ENCODE measurements around the gene RTN4IP1.
A peak's percentile ranks its signal among the peaks of the same experiment; 100 is the strongest.
"Not testable (repeated sequence)": the region's sequence is repeated elsewhere in the genome, so short reads cannot be mapped to it uniquely, and the experiment has no call there.

RTN4IP1 gene

DNA sequence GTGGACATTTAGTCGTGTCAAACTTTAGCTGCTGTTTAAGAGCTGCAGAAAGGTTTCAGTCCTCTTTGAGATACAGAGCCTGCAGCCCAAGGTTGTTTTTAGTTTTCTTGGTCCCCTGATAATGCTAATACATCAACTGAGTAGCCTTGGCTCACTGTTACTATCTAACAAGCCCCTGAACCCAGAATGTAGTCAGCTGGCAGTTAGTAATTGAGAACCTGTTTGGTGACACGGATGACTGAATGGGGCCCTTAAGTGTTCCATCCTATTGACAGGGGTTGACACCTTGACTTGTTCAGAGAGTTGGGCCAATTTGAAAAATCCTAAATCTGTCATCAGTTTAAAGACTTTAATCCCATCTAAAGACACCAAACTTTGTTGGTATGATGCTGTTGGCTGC is 2.8 kb downstream of the RTN4IP1 start:
- peak; percentile 76 for DNase-seq

DNA sequence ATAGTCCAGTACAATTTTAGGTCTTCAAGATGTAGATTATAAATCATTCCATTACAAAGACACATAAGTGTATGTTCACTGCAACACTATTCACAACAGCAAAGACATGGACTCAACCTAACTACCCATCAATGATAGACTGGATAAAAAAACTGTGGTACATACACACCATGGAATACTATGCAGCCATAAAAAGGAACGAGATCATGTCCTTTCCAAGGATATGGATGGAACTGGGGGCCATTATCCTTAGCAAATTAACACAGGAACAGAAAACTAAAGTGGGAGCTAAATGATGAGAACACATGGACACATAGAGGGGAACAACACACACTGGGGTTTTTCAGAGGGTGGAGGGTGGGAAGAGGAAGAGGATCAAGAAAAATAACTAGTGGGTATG is 6.3 kb downstream of the RTN4IP1 start:
- no peak for DNase-seq

DNA sequence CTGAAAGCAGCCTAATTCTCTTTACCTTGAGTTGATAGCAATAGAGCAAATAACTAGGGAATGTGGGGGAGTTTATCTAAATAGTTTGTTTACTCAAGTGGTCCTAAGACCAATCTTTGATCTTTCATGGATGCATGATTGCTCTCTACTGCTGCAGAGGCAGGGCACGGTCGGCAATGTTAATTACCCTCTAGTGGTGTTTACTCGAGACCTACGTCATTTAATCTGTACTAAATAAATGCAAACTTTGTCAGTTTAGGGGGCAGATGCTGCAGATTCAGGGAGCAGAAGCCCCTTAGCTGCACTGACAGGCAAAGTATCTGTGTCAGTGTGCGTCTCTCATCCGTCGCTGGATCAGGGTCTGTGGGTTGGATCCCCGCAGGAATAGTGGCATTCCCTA is 6.9 kb downstream of the RTN4IP1 start:
- DNase-seq: no peak

DNA sequence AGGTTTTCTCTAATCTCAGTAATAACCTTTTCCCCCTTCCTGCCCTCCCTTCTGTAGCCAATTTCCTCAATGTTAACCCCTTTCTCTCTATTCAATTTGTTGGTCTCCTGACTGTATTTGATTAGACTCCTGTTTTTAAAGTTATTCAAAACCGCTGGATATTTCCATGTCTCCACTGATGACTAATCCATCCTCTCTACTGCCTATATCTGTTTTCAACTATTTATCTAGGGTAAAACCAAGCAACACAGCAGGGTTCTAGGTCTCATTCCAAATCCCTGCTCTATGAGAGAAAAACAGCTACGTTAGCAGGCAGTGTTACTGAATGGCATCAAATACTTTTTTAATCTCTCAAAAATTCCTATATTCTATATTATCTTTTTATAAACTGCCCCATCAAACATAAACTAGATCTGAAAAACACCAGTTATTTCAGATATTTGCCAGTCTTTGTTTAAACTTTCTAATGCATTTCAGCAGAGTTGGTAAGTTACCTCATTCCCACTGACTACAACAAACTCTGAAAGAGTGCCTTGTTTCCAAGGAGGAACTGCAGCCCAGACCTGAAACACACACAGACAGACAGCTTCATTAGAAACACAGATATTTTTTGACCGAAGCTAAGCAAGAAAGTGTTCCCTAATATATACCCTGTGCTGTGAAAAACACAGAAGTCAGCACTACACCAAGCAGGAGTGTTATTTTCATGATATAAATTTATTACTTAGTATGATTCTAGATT is 8.2 kb downstream of the RTN4IP1 start:
- no peak for DNase-seq

DNA sequence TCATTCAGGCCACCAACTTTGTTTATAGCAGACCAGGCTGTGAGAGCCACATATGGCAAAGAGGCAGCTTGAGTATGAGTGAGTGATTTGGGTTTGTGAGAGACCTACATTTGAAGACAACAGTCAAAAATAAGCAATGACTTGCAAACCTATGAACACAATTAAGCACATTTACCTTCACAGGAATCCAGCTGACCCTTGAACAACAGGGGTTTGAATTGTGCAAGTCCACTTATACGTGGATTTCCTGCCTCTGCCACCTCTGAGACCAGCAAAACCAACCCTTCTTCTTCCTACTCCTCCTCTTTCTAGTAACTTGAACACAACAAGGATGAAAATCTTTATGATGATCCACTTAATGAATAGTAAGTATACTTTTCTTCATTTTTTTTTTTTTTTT is 10.1 kb downstream of the RTN4IP1 start:
- no peak for DNase-seq

DNA sequence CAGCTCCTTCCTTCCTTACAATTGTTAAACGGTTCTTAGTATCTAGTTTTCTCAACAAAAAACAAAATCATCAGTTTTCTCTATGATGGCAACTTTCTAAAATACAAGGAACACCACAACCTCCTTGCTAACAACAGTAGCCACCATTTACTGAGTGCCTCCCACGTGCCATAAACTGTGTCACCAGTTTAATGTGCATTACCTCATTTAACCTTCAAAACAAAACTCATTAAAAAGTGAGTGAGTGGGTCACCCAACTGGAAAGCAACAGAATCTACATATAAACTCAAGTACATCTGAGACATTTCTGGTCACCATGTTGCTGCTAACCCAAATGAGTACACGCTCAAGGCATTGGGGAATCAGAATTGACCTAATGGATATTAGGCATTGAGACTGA is 11.0 kb downstream of the RTN4IP1 start:
- DNase-seq: no peak

DNA sequence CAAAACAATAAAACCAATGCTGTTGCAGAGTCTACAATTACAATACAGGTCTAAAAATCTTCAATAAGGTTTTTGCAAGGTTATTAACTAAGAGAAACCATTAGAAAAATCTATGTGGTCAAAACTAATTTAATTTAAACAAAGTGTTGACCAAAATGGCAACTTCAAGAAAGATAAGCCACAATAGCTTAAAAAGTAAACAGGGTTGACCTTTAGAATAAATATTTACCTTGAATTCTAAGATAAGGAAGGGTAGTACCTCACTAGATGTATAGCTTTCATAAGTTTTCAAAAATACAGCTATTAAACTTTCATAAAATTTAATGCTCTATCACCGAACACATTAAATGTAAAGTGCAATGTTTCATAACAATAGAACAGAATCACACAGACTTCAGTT is 11.4 kb downstream of the RTN4IP1 start:
- no peak for DNase-seq

DNA sequence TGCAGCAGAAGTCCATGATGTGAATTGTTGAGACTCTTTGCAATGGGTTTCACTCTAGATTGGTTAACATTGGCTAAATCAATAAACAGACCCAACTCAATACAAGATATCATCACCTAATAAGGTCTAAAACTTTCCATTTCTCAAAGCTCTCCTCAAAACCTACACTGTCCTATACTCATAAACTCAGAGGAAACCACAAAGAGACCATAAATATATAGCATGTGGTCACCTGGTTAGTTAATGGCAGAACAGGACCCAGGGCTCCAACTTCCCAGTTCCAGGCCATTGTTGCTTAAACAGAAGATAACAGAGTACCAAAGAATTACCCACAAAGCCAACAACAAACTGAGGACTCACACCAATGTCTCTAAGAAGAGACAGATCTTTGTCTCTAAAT is 12.0 kb downstream of the RTN4IP1 start:
- no peak for DNase-seq

DNA sequence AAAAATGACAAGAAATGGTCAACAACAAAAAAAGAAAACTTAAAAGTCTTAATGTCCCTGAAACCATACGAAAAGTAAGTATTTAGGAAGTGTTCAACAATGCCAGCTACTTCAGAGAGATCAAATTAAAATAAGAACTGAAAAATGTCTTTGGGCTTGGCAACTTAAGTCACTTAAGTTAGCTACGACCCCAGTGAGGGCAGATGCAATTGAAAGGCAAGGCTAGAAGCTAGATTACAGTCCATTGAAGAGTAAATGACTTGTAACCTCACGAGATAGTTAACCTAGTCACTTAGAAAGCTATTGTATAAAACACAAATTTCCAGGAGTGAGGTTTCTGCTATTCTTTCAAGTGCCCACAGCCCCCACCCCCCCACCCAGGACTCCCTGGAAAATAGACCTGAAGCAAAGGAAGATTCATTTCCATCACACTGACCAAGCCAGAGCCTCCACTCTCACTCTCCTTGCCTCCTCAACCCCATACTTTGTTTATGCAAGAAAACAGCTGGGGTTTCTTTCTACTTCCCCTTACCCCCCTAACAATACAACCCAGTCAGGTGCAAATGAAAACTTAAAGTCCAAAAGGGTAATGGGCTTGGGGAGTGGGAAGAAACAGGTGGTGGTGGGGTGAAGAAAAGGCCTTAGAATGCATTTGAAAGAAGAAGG is 14.6 kb downstream of the RTN4IP1 start:
- DNase-seq: no peak

DNA sequence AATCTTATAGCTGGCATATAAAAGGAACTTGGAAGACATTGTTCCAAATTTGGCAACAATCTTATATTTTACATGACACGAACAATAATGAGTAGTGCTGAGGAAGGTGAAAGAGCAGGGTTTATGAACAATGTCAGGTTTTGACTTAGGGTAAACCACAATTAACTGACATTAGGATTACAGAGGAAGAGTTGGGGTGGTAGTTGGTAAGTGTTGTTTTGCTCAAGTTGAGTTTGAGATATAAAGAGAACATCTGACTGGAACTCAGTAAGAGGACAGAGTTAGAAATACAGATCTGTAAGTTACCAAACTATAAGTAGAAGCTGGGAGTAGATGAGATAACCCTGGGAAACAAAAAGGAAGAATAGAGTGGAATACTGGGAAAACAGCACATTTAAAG is 15.1 kb downstream of the RTN4IP1 start:
- no peak for DNase-seq

DNA sequence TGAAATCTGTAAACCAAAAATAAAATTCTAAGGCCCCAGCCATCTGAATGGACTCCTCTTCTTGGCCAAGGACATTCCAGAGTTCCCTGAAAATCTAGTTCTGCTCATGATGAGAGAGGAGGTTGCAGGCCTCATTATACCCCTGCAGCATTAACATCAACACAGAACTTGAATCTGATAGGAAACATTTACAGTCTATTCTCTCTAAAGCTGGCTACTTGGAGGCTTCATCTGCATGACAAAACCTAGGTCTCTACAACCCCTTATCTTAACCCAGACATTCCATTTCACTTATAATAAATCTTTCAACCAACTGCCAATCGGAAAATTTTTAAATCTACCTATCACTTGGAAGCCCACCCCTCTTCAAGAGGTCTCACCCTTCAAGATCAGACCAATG is 15.7 kb downstream of the RTN4IP1 start:
- DNase-seq: no peak

DNA sequence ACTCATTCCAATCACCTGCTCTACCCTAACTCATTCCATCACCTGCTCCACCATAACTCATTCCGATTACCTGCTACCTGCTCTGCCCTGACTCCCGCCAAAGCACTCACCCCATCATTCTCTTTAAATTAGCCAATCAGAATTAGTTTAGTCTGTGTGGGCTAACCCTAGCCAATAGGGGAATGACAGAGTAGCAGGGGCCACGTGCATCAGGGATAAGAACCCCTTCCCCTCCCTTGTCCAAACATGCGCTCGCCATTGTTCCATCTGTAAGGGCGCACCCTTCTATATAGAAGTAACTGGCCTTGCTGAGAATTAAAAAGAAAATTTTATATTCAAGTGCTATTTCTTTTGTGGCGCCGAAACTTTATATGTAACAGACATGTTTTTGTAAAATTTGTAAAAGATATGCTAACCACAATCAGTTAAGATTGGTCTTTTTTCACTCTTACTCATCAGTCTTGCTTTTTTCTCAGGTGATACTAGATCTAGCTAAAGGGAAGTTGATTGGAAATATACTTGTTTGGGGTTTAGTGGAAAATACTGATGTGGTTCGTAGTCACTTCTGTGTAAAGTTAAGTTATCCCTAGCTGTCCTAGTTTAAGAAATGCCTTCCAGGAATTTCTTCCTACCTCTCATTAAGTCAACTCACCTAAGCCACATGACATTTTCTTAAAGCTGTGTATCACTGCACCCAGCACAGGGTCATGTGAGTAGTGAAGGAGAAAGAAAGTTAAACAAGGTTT is 16.5 kb downstream of the RTN4IP1 start:
- no peak for DNase-seq

DNA sequence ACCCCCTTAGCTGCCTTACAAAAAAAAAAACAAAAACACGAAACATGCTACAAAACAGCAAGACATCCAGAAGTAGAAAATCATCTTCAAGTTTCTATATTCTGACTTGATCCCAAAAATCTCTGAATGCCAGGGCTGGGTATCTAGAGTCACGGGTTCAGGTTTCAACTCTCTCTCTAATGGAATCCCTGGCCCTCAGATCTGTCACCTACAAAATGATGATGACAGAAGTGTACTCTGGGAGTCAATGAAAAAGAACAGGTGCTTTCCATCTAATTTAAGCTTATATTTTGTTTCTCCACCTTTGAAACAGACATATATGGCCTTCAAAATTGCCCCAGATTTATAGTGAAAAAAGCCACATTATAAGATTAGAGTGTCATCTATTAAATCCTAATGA is 18.3 kb downstream of the RTN4IP1 start:
- DNase-seq: no peak

DNA sequence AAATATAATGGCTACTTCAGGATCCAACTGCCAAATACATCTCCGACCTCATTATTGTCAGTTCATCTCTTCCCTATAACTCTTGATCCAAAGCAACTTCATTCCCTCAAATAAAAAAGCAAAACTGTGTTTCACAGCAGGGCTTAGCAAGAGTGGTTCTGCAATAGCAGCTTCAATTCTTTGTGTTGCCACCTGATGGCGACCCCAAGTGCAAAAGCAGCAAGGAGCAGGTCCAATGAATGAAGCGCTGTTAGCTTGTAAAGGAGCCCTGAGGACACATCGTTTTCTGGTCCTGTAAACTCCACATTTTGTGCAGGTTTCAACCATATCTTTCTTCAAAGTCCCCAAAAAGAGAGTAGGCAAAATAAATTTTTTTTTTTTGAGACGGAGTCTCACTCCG is 19.6 kb downstream of the RTN4IP1 start:
- DNase-seq: peak; percentile 13

DNA sequence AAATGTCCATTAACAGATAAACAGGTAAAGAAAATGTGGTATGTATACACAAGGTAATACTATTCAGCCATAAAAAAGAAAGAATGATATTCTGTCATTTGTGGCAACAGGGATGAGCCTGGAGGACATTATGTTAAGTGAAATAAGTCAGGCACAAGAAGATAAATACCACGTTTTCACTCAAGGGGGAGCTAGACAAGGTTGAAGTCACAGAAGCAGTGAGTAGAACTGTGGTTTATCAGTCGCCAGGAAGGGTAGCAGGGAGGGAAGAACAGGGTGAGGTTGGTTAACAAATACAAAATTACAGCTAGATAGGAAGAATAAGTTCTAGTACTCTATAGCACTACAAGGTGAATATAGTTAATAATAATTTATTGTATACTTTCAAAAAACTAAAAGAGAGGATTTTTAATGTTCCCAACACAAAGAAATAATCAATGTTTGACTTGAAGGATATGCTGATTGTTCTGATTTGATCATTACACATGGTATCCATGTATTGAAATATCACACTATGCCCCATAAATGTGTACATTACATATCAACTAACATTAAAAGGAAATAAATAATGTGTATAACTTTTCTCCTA is 21.1 kb downstream of the RTN4IP1 start:
- DNase-seq: peak; percentile 27

DNA sequence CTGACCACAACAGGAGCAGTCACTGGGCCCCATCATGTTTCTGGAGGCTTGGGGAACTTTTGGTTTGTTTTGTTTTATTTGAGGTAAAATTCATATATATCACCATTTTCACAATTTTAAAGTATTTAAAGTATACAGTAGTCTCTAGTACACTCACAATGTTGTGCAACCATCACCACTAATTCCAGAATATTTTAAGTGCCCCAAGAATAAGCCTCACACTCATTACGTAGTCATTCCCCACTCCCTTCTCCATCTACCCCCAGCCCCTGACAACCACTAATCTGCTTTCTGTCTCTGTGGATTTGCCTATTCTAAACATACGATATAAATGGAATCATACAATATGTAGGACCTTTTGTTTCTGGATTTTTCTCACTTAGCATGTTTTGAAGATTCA is 29.0 kb downstream of the RTN4IP1 start:
- DNase-seq: no peak

DNA sequence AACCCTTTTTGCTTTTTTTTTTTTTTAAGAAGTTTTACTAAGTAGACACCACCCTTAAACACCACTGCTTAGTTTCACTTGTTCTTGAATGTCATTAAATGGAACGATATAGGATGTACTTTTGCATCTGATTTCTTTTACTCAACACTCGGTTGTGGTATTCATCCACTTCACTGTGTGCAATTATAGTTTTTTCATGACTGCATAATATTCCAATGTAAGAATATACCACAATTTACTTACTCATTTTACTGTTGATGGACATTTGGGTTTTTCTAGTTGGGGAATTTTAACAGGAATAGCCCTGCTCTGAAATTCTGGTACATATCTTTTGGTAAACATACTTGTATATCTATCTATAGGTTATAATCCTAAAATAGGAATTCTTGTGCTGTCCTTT is 29.9 kb downstream of the RTN4IP1 start:
- no peak for DNase-seq

DNA sequence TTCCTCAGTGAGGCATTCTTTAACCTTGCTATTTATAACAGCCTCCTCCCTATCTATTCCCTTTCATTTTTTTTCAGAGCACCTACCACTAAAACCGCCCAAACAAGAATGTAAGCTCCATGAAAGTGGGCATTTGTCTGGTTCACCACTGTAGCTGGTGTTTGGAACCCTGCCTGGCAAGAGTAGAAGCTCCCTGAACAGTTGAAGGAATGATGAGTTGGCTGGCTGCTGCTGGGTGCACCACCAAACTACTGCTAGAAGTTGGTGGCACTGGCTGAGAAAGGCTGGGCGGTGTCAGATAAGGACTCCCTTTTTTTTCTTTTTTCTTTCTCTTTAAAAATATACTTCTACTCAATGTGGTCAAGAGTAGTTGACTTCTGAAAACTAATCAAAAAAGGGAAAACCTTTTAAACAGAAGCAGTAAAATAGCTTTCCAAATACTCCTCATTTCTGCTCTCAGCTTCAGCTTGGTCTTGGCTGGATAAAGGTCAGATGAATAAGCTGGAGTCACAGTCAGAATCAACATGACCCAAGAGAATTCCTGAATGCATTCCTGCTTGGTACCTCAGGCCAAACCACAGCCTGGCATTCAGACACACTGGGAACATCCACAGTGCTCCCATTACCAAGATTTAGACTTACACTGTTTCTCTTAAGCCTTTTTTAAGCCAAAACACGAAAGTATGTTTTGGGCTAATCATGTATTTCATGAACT is 38.0 kb downstream of the RTN4IP1 start:
- DNase-seq: no peak

DNA sequence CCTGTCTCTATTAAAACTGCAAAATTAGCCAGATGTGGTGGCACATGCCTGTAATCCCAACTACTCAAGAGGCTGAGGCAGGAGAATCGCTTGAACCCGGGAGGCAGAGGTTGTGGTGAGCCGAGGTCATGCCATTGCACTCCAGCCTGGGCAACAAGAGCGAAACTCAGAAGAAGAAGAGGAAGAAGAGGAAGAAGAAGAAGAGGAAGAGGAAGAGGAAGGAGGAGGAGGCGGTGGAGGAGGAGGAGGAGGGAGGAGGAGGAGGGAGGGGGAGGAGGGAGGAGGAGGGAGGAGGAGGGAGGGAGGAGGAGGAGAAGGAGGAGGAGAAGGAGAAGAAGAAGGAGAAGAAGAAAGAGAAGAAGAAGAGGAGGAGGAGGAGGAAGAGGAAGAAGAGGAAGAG is 40.4 kb downstream of the RTN4IP1 start:
- not testable (repeated sequence) for DNase-seq

DNA sequence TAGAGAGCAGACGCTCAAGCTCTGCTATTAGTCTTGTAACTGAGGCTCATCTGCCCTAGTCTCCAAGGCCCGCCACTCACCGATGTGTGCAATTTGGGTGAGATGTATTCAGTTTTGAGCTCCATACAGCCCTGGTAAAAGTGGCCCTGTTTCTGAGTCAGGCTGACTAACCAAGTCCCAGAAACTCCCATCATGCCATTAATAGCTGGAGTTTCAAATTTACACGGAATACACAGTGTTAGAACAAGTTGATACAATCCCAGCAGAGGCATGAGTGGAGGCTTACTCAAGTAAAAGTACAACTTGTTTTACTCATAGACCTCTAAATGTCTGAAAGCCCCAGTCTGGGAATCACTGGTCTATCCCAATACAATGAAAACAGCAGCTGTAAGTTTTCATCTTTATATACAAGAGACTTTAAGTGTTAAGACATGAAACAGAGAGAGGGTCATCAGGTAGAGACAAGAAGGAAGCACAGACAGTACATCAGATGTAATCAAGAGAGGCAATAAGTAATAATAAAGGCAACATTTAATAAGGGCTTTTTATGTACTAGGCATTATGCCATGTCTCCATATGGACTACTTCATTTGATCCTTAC is 42.4 kb downstream of the RTN4IP1 start:
- no peak for DNase-seq

DNA sequence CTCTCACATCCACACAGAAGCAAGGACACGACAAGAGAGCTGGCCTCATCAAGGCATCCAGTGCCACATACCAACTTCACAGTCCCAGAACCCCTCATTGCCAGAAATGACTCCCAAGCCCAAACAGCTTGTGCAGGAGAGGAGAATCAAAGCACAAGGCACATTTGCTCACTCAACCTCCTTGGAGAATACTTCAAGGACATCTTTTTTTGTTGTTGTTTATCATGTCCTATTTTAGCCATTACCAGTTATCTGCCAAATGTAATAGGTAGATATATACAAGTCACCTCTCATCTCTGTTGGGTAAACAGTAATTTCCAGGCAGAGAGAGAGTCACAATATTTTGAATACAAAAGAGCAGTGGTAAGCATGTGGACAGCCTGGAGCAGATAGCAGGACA is 47.8 kb downstream of the RTN4IP1 start:
- no peak for DNase-seq

DNA sequence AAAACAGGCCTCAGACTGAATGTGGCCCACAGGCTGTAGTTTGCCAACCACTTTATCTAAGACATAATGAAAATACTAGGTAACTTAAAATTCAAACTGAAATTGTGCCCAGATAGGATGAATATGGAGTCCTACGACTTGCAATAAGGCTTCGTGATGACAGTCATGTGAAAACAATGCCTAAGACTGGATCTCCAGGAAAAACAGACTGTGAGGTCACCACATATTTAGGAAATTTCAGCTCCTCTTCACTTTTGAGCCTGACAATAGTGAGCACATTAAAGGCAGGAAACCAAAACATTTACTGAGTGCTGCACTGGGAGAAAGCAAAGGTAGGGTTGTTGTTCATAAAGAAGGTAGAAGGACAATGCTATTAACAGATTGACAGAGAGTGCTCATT is 50.0 kb downstream of the RTN4IP1 start:
- no peak for DNase-seq
